Measurements from ENCODE around the gene OR51L1.
"Not testable (repeated sequence)": the region's sequence is repeated elsewhere in the genome, so short reads cannot be mapped to it uniquely, and the experiment has no call there.

Gene OR51L1

GRCh38 chr11:4994551-4994950 is at the start of gene OR51L1:
OR51L1 (plus strand) TSS chr11:4994851; CDS start chr11:4998983, 4,132 bp downstream.
- no peak within 1 kb of the TSS for H3K27ac ChIP-seq
- no peak for TF ChIP-seq CTCF (IDR thresholded peaks at IDR 0.05)
- no peak for TF ChIP-seq ZFX (IDR thresholded peaks at IDR 0.05; ENCODE audit: borderline replicate concordance)

GRCh38 chr11:4947505-4947904 is 47.1 kb upstream of the OR51L1 start, which contains the start of gene OR51A4:
OR51A4 (minus strand) TSS chr11:4947605; CDS start chr11:4947100, 505 bp downstream.
- TF ChIP-seq CTCF (IDR thresholded peaks at IDR 0.05) (no peak), ZFX (IDR thresholded peaks at IDR 0.05; ENCODE audit: borderline replicate concordance) (no peak)
- no peak within 1 kb of the TSS for H3K27ac ChIP-seq

GRCh38 chr11:4955613-4956012 is 39.0 kb upstream of the OR51L1 start, which contains the start of gene OR51A2:
OR51A2 (minus strand) TSS chr11:4955713; CDS start chr11:4955713, 0 bp downstream.
- not testable (repeated sequence) for H3K27ac ChIP-seq

- H3K27ac ChIP-seq: no peak overlapping the region
- TF ChIP-seq ZFX (IDR thresholded peaks at IDR 0.05; ENCODE audit: borderline replicate concordance) (no peak), CTCF (IDR thresholded peaks at IDR 0.05) (no peak)
These were observed 37.3 kb upstream of the OR51L1 start for GRCh38 chr11:4957396-4957795.

- TF ChIP-seq ZFX (IDR thresholded peaks at IDR 0.05; ENCODE audit: borderline replicate concordance) (no peak), CTCF (IDR thresholded peaks at IDR 0.05) (no peak)
- no peak overlapping the region for H3K27ac ChIP-seq
These were observed 33.8 kb upstream of the OR51L1 start for GRCh38 chr11:4960877-4961276.

- H3K27ac ChIP-seq: no peak overlapping the region
- no peak for TF ChIP-seq CTCF (IDR thresholded peaks at IDR 0.05)
- TF ChIP-seq ZFX (IDR thresholded peaks at IDR 0.05; ENCODE audit: borderline replicate concordance): no peak
These were observed 31.8 kb upstream of the OR51L1 start for GRCh38 chr11:4962816-4963215.

- H3K27ac ChIP-seq: no peak overlapping the region
- TF ChIP-seq CTCF (IDR thresholded peaks at IDR 0.05) (no peak), ZFX (IDR thresholded peaks at IDR 0.05; ENCODE audit: borderline replicate concordance) (no peak)
These were observed 19.2 kb upstream of the OR51L1 start for GRCh38 chr11:4975436-4975835.

- no peak for TF ChIP-seq ZFX (IDR thresholded peaks at IDR 0.05; ENCODE audit: borderline replicate concordance)
- TF ChIP-seq CTCF (IDR thresholded peaks at IDR 0.05): no peak
- H3K27ac ChIP-seq: no peak overlapping the region
These were observed 15.6 kb upstream of the OR51L1 start for GRCh38 chr11:4979036-4979435.

Measured in 22Rv1 (cell line).